CD14-positive monocyte (primary cell): Measurements from ENCODE around the gene CDCA3. TPM values are rescaled to one million over a fixed set of nuclear protein-coding genes. Genes with fewer than 3 reads are reported as not detected.

Experiments
- DNase-seq, 3 donors: peaks; one replicate each; pipeline ENCODE4 v3.0.0-alpha.2; 2011 to 2022
- H2AFZ ChIP-seq: 2 replicates; pipeline ENCODE4 v1.6.0; 2012; ENCODE audit warnings: mild to moderate bottlenecking, low read depth, low read length, inconsistent platforms; ENCODE audit not compliant: insufficient read depth, poor library complexity, severe bottlenecking
- H3K27ac ChIP-seq, 2 donors: 1 replicate in 1 of 2; 2 replicates in 1 of 2; pipeline ENCODE4 v1.5.1; 2012 to 2013; ENCODE audit warnings: low read length in 2 of 2, control low read depth in 1 of 2, inconsistent platforms in 1 of 2, low read depth in 1 of 2, mild to moderate bottlenecking in 1 of 2
- H3K27me3 ChIP-seq, 2 donors: one replicate each; pipeline versions ENCODE4 v1.6.0 to v1.6.1; 2011 to 2013; ENCODE audit warnings: low read length in 2 of 2; ENCODE audit not compliant: control insufficient read depth in 2 of 2, insufficient read depth in 2 of 2
- H3K36me3 ChIP-seq, 2 donors: replicated peaks in 1 of 2; 1 replicate in 1 of 2; 2 replicates in 1 of 2; pipeline versions ENCODE4 v1.5.1 to v1.6.1; 2012 to 2013; ENCODE audit warnings: low read length in 2 of 2, control low read depth in 1 of 2, inconsistent platforms in 1 of 2, mild to moderate bottlenecking in 1 of 2; ENCODE audit not compliant: insufficient read depth in 2 of 2, control insufficient read depth in 1 of 2
- H3K4me1 ChIP-seq, 2 donors: 1 replicate in 1 of 2; 2 replicates in 1 of 2; pipeline versions ENCODE4 v1.5.1 to v1.6.1; 2012 to 2013; ENCODE audit warnings: low read length in 2 of 2, control low read depth in 1 of 2, inconsistent platforms in 1 of 2, mild to moderate bottlenecking in 1 of 2, moderate library complexity in 1 of 2; ENCODE audit not compliant: insufficient read depth in 2 of 2, control insufficient read depth in 1 of 2
- H3K4me2 ChIP-seq: replicated peaks from 2 replicates; pipeline ENCODE3; 2012; ENCODE audit warnings: low read length, moderate library complexity, mild to moderate bottlenecking; ENCODE audit not compliant: poor library complexity, severe bottlenecking; ENCODE audit errors: extremely low read depth
- H3K4me3 ChIP-seq, 3 experiments: fragments of 200-600 bp in 1 of 3; sonication (generic) in 1 of 3; replicated peaks in 1 of 3; 1 replicate in 2 of 3; 2 replicates in 1 of 3; pipeline ENCODE4 v1.5.1; 2011 to 2013; ENCODE audit warnings: low read length in 3 of 3, mild to moderate bottlenecking in 3 of 3, control low read depth in 2 of 3, low read depth in 2 of 3, inconsistent platforms in 1 of 3, moderate library complexity in 1 of 3
- H3K79me2 ChIP-seq: 2 replicates; pipeline ENCODE4 v1.6.0; 2012; ENCODE audit warnings: mild to moderate bottlenecking, control low read depth, inconsistent platforms, low read length, moderate library complexity; ENCODE audit not compliant: insufficient read depth
- H3K9ac ChIP-seq: 2 replicates; pipeline ENCODE4 v1.6.0; 2017; ENCODE audit warnings: low read length, mild to moderate bottlenecking; ENCODE audit not compliant: insufficient read depth, poor library complexity, severe bottlenecking
- H3K9me3 ChIP-seq, 2 donors: replicated peaks in 1 of 2; 1 replicate in 1 of 2; 2 replicates in 1 of 2; pipeline versions ENCODE4 v1.5.1 to v1.6.1; 2012 to 2013; ENCODE audit warnings: low read length in 2 of 2, control low read depth in 1 of 2; ENCODE audit not compliant: control insufficient read depth in 1 of 2, insufficient read depth in 1 of 2
- H4K20me1 ChIP-seq: 2 replicates; pipeline ENCODE4 v1.6.0; 2012; ENCODE audit warnings: mild to moderate bottlenecking, low read length, control low read depth, moderate library complexity; ENCODE audit not compliant: insufficient read depth
- H3K27ac Mint-ChIP-seq, 7 donors: one replicate each; pipeline ENCODE4 v1.8.0; 2020; ENCODE audit warnings: mild to moderate bottlenecking in 7 of 7, mixed read lengths in 7 of 7, moderate library complexity in 6 of 7, inconsistent platforms in 2 of 7
- H3K27me3 Mint-ChIP-seq, 3 donors: one replicate each; pipeline ENCODE4 v1.8.0; 2021 to 2022; ENCODE audit warnings: low read depth in 3 of 3, mild to moderate bottlenecking in 3 of 3, mixed read lengths in 3 of 3, moderate library complexity in 3 of 3, inconsistent platforms in 1 of 3
- H3K36me3 Mint-ChIP-seq, 2 donors: one replicate each; pipeline ENCODE4 v1.8.0; 2020; ENCODE audit warnings: mixed read lengths in 2 of 2, inconsistent platforms in 1 of 2, mild to moderate bottlenecking in 1 of 2
- H3K4me1 Mint-ChIP-seq: one replicate; pipeline ENCODE4 v1.8.0; 2020; ENCODE audit warnings: mild to moderate bottlenecking, mixed read lengths
- H3K4me3 Mint-ChIP-seq, 2 donors: one replicate each; pipeline ENCODE4 v1.8.0; 2020; ENCODE audit warnings: mild to moderate bottlenecking in 2 of 2, mixed read lengths in 2 of 2, moderate library complexity in 1 of 2
- H3K9me3 Mint-ChIP-seq, 7 donors: one replicate each; pipeline ENCODE4 v1.8.0; 2020 to 2022; ENCODE audit warnings: mixed read lengths in 7 of 7, mild to moderate bottlenecking in 6 of 7, moderate library complexity in 6 of 7, inconsistent platforms in 2 of 7
- WGBS: methylation state at CpG from one replicate; pipeline ENCODE4 v1.1.5; 2013; ENCODE audit warnings: missing lambda C conversion rate; ENCODE audit not compliant: insufficient coverage; 5-methylcytosine and 5-hydroxymethylcytosine counted together
- intact Hi-C, 2 donors: fragments of 100-400 bp; cut with micrococcal nuclease; formaldehyde crosslinking; loops; one replicate each; pipeline versions ENCODE4 v1.15.0 to v1.15.1; 2023
- polyA plus RNA-seq, 3 donors: library from polyadenylated mRNA; depleted of rRNA in 1 of 3; unstranded in 2 of 3; stranded (reverse) in 1 of 3; fragments of 300-500 nt in 2 of 3; fragments of >200 nt in 1 of 3; fragmentation: Illumina TruSeq in 2 of 3; gene quantifications; 1 replicate in 2 of 3; 2 replicates in 1 of 3; pipeline ENCODE4 v1.2.3, GENCODE V29; 2012 to 2021
- TF ChIP-seq, protein P1 (sequence below): fragments of 200-600 bp; IDR thresholded peaks from one replicate; pipeline ENCODE4 v1.8.0; 2022; ENCODE audit warnings: antibody characterized with exemption, mild to moderate bottlenecking

CDCA3 gene
- polyA plus RNA-seq, 3 donors: 0.57 to 0.61 (median 0.59) TPM

- no peaks in the 10 kb centered on the region for H3K27me3 ChIP-seq
- no peaks in the 10 kb centered on the region for H3K4me1 ChIP-seq
- no peak overlapping the region for H3K27ac Mint-ChIP-seq
- H3K9ac ChIP-seq: no peak overlapping the region
- H3K9me3 ChIP-seq: no peaks in the 10 kb centered on the region
- no peak overlapping the region for H3K4me3 Mint-ChIP-seq
- TF ChIP-seq, protein P1, sequence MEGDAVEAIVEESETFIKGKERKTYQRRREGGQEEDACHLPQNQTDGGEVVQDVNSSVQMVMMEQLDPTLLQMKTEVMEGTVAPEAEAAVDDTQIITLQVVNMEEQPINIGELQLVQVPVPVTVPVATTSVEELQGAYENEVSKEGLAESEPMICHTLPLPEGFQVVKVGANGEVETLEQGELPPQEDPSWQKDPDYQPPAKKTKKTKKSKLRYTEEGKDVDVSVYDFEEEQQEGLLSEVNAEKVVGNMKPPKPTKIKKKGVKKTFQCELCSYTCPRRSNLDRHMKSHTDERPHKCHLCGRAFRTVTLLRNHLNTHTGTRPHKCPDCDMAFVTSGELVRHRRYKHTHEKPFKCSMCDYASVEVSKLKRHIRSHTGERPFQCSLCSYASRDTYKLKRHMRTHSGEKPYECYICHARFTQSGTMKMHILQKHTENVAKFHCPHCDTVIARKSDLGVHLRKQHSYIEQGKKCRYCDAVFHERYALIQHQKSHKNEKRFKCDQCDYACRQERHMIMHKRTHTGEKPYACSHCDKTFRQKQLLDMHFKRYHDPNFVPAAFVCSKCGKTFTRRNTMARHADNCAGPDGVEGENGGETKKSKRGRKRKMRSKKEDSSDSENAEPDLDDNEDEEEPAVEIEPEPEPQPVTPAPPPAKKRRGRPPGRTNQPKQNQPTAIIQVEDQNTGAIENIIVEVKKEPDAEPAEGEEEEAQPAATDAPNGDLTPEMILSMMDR: no peak
- H3K9me3 Mint-ChIP-seq: peaks cover 0 to 1% (median 0%) of the 10 kb centered on the region in 7 donors
- H3K4me3 ChIP-seq: no peak overlapping the region
- H3K4me1 Mint-ChIP-seq: no peaks in the 10 kb centered on the region
- H3K79me2 ChIP-seq: peaks cover 4% of the 10 kb centered on the region
- peaks cover 91 to 99% of the 10 kb centered on the region in 2 donors for H3K36me3 Mint-ChIP-seq
- no peak overlapping the region for H3K27ac ChIP-seq
- WGBS: 95% methylated on average over 6 of the region's 9 CpGs
- H3K4me2 ChIP-seq: no peak overlapping the region
- peaks cover 0 to 5% (median 0%) of the 10 kb centered on the region in 3 donors for H3K27me3 Mint-ChIP-seq
- H2AFZ ChIP-seq: no peak overlapping the region
- intact Hi-C loops: no loop called here
- H3K36me3 ChIP-seq: peaks cover 94 to 100% of the 10 kb centered on the region in 2 donors
- no peaks in the 10 kb centered on the region for H4K20me1 ChIP-seq
- DNase-seq: no peak
Observed at GRCh38 chr12:6860116-6860515, 9.0 kb upstream of the CDCA3 start.

GRCh38 chr12:6858799-6859198 is 7.7 kb upstream of the CDCA3 start:
- peaks cover 3% of the 10 kb centered on the region for H3K4me1 Mint-ChIP-seq

More at GRCh38 chr12:6858799-6859198, 7.7 kb upstream of the CDCA3 start:
- Mint-ChIP-seq H3K27ac (no peak overlapping the region), H3K4me3 (no peak overlapping the region), H3K9me3 (peaks cover 0 to 1% (median 0%) of the 10 kb centered on the region in 7 donors), H3K36me3 (peaks cover 87 to 90% of the 10 kb centered on the region in 2 donors), H3K27me3 (peaks cover 0 to 3% (median 0%) of the 10 kb centered on the region in 3 donors)
- no peaks in the 10 kb centered on the region for H3K27me3 ChIP-seq
- H3K9ac ChIP-seq: no peak overlapping the region
- no peak overlapping the region for H2AFZ ChIP-seq
- WGBS: 100% methylated on average over 1 of the region's 2 CpGs
- no peak for DNase-seq
- peaks cover 9% of the 10 kb centered on the region for H4K20me1 ChIP-seq
- H3K4me2 ChIP-seq: no peak overlapping the region
- H3K79me2 ChIP-seq: peaks cover 14% of the 10 kb centered on the region
- no peaks in the 10 kb centered on the region for H3K4me1 ChIP-seq
- no peak overlapping the region for H3K27ac ChIP-seq
- peaks cover 84 to 91% of the 10 kb centered on the region in 2 donors for H3K36me3 ChIP-seq
- no peaks in the 10 kb centered on the region for H3K9me3 ChIP-seq
- no peak overlapping the region for H3K4me3 ChIP-seq
- intact Hi-C loops: loop anchor here in 1 of 2 donors (5.0 to 10.0 kb wide), 2 partner anchors 46 to 114 kb away; partner anchors contain the start of genes EMG1, LRRC23 and PHB2
- TF ChIP-seq, protein P1: no peak
